ENCODE results near the gene HEXIM2. TPM values are rescaled to one million over a fixed set of nuclear protein-coding genes. Genes with fewer than 3 reads are reported as not detected.

HEXIM2 gene
- total and polyA plus RNA-seq, 2 of the 13 experiments (the other 11 are each of a cell fraction or from before 2014, with no cell fraction given) = 27.1 to 32.4 TPM

- no peak for TF ChIP-seq GPN1 (CRISPR knock-in tag; IDR thresholded peaks at IDR 0.05; ENCODE audit: borderline replicate concordance)
- no peak for TF ChIP-seq HIC2 (CRISPR knock-in tag; IDR thresholded peaks at IDR 0.05; ENCODE audit: low read depth)
- peak; percentile 54; the same call in 1 of the 2 replicates for TF ChIP-seq IRF2 (CRISPR knock-in tag; IDR thresholded peaks at IDR 0.05)
- TF ChIP-seq RXRA (CRISPR knock-in tag; IDR thresholded peaks at IDR 0.05) = 0 out of 2 replicates have a peak, but pooled peaks have one; percentile 39
- TF ChIP-seq ZFP36L2 (CRISPR knock-in tag; IDR thresholded peaks at IDR 0.05) = no peak
- TF ChIP-seq MLX (CRISPR knock-in tag; IDR thresholded peaks at IDR 0.05) = no peak
- TF ChIP-seq TFAP4 (IDR thresholded peaks at IDR 0.05; ENCODE audit: borderline replicate concordance, low read depth) = 0 out of 2 replicates have a peak, but pooled peaks have one; percentile 12
- TF ChIP-seq ZNF337 (CRISPR knock-in tag; IDR thresholded peaks at IDR 0.05; ENCODE audit: borderline replicate concordance, low read depth) = peak; percentile 28
- TF ChIP-seq ZSCAN29 (CRISPR knock-in tag; conservative IDR thresholded peaks at IDR 0.05) = 0 out of 2 replicates have a peak, but pooled peaks have one; percentile 42
- 0 out of 2 replicates have a peak, but pooled peaks have one; percentile 72 for TF ChIP-seq EED (CRISPR knock-in tag; IDR thresholded peaks at IDR 0.05)
- peak; percentile 51; the same call in 1 of the 2 replicates for TF ChIP-seq ZMYM4 (CRISPR knock-in tag; IDR thresholded peaks at IDR 0.05)
- peak; percentile 74; the same call in 1 of the 2 replicates for TF ChIP-seq ZSCAN21 (CRISPR knock-in tag; IDR thresholded peaks at IDR 0.05; ENCODE audit: borderline replicate concordance)
- no peak for TF ChIP-seq ZNF350 (CRISPR knock-in tag; IDR thresholded peaks at IDR 0.05; ENCODE audit: borderline replicate concordance, low read depth)
- no peak; the same call in 1 of the 2 replicates for TF ChIP-seq SIX1 (CRISPR knock-in tag; IDR thresholded peaks at IDR 0.05; ENCODE audit: borderline replicate concordance)
- TF ChIP-seq TBX3 (IDR thresholded peaks at IDR 0.05; ENCODE audit: borderline replicate concordance) = 0 out of 2 replicates have a peak, but pooled peaks have one; percentile 18
- TF ChIP-seq DZIP1 (CRISPR knock-in tag; IDR thresholded peaks at IDR 0.05) = no peak
- peak; percentile 36 for TF ChIP-seq ZNF687 (CRISPR knock-in tag; IDR thresholded peaks at IDR 0.05)
- TF ChIP-seq HHEX (CRISPR knock-in tag; IDR thresholded peaks at IDR 0.05) = no peak
- TF ChIP-seq STAT5B (CRISPR knock-in tag; IDR thresholded peaks at IDR 0.05) = 0 out of 2 replicates have a peak, but pooled peaks have one; percentile 53
These were observed 14.0 kb upstream of the HEXIM2 start (continued) for GRCh38 chr17:45147581-45148182.
